Neural progenitor cell (in vitro differentiated cells): ENCODE measurements around the gene PHLDB2.

Experiments used
- CTCF ChIP-seq: fragments of 200-600 bp; sonication (generic); IDR thresholded peaks from 2 replicates; pipeline ENCODE4 v1.5.1; 2017; ENCODE audit warnings: antibody characterized with exemption, mild to moderate bottlenecking
- EZH2 ChIP-seq: fragments of 200-600 bp; sonication (generic); IDR thresholded peaks from 2 replicates; pipeline ENCODE4 v1.6.1; 2017; ENCODE audit warnings: antibody characterized with exemption, mild to moderate bottlenecking, moderate library complexity
- EZH2phosphoT487 ChIP-seq: fragments of 200-600 bp; sonication (generic); IDR thresholded peaks from 2 replicates; pipeline ENCODE4 v1.6.1; 2017; ENCODE audit warnings: antibody characterized with exemption

- TF ChIP-seq CTCF, result no peak
- TF ChIP-seq EZH2phosphoT487, result no peak
- no peak for TF ChIP-seq EZH2
Observed at GRCh38 chr3:111986800-111987199, 127.7 kb downstream of the PHLDB2 start.
